Hepatocyte (in vitro differentiated cells): ENCODE measurements around the gene TPM3.

Experiments used
- EZH2 ChIP-seq: fragments of 200-600 bp; sonication (generic); IDR thresholded peaks from 2 replicates; pipeline ENCODE4 v1.6.1; 2016; ENCODE audit warnings: antibody characterized with exemption, mild to moderate bottlenecking, borderline replicate concordance
- EZH2phosphoT487 ChIP-seq: fragments of 200-600 bp; sonication (generic); IDR thresholded peaks from one replicate; pipeline ENCODE4 v1.6.1; 2018; ENCODE audit warnings: antibody characterized with exemption, mild to moderate bottlenecking, low read depth, moderate library complexity; ENCODE audit not compliant: unreplicated experiment, severe bottlenecking
- TF ChIP-seq, protein P1 (sequence below): fragments of 200-600 bp; sonication (generic); IDR thresholded peaks from 2 replicates; pipeline ENCODE4 v1.5.1; 2016; ENCODE audit warnings: antibody characterized with exemption, mild to moderate bottlenecking; ENCODE audit not compliant: poor library complexity

- TF ChIP-seq EZH2 (no peak), EZH2phosphoT487 (no peak)
- TF ChIP-seq, protein P1, sequence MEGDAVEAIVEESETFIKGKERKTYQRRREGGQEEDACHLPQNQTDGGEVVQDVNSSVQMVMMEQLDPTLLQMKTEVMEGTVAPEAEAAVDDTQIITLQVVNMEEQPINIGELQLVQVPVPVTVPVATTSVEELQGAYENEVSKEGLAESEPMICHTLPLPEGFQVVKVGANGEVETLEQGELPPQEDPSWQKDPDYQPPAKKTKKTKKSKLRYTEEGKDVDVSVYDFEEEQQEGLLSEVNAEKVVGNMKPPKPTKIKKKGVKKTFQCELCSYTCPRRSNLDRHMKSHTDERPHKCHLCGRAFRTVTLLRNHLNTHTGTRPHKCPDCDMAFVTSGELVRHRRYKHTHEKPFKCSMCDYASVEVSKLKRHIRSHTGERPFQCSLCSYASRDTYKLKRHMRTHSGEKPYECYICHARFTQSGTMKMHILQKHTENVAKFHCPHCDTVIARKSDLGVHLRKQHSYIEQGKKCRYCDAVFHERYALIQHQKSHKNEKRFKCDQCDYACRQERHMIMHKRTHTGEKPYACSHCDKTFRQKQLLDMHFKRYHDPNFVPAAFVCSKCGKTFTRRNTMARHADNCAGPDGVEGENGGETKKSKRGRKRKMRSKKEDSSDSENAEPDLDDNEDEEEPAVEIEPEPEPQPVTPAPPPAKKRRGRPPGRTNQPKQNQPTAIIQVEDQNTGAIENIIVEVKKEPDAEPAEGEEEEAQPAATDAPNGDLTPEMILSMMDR = no peak
These were observed 28.4 kb upstream of the TPM3 start, which contains the start of gene UBAP2L for GRCh38 chr1:154220071-154220969.
